ENCODE results near the gene DIPK1C. TPM values are rescaled to one million over a fixed set of nuclear protein-coding genes. Genes with fewer than 3 reads are reported as not detected.

DIPK1C gene
- total RNA-seq, 1 experiment from 2014 or later: not detected

DNA sequence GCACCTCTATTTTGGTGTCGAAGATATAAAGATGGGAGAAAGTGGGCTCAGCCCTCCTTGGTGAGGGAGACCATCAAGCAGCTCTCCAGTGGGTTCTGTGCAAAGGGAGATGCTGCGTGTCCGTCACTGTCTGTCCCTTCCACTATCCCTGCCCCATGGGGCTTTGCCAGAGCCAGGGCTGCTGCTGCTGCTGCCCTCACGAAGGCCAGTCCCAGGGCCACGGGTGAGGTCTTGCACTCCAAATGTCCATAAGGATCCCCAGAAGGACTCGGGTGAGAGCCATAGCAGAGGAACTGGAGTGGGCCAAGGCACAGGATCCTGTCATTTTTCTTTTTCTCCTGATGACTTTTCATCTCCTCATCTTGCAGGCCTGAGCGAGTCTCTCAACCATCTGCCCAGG lies 3.7 kb upstream of the DIPK1C start (continued):
- TF ChIP-seq, protein P1, sequence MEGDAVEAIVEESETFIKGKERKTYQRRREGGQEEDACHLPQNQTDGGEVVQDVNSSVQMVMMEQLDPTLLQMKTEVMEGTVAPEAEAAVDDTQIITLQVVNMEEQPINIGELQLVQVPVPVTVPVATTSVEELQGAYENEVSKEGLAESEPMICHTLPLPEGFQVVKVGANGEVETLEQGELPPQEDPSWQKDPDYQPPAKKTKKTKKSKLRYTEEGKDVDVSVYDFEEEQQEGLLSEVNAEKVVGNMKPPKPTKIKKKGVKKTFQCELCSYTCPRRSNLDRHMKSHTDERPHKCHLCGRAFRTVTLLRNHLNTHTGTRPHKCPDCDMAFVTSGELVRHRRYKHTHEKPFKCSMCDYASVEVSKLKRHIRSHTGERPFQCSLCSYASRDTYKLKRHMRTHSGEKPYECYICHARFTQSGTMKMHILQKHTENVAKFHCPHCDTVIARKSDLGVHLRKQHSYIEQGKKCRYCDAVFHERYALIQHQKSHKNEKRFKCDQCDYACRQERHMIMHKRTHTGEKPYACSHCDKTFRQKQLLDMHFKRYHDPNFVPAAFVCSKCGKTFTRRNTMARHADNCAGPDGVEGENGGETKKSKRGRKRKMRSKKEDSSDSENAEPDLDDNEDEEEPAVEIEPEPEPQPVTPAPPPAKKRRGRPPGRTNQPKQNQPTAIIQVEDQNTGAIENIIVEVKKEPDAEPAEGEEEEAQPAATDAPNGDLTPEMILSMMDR (IDR thresholded peaks at IDR 0.05 in 2 of 3, conservative IDR thresholded peaks at IDR 0.05 in 1 of 3; ENCODE audit: borderline replicate concordance in 1 of 3, insufficient read depth in 1 of 3, low read depth in 2 of 3, low read length in 2 of 3): no peak
- TF ChIP-seq CEBPB (IDR thresholded peaks at IDR 0.05; ENCODE audit: low read depth) (no peak), ELF1 (IDR thresholded peaks at IDR 0.05; ENCODE audit: borderline replicate concordance, low read depth) (no peak), SP1 (IDR thresholded peaks at IDR 0.05; ENCODE audit: low read depth) (no peak), POLR2A (IDR thresholded peaks at IDR 0.05; ENCODE audit: borderline replicate concordance, extremely low read depth, insufficient read depth, insufficient read length) (no peak), SRF (IDR thresholded peaks at IDR 0.05; ENCODE audit: low read depth) (no peak)

DNA sequence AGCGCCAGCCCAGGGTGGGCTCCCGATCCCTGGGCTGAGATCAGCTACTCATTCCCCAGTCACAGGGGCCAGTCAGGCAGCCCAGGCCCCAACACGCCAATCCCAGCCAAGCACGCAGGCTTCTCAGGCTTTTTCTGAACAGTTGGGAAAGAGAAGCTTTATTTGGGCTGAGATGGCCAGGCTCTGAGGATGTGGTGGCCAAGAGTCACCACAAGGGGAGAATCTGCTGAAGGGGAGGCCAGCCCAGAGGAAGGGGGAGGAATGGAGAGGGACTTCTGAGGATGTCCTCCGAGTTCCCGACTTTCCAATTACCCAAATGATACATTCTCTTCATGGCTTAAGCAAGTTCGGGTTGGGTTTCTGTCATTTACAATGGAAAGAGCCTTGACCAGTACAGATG lies 2.8 kb upstream of the DIPK1C start:
- H4K20me1 ChIP-seq (ENCODE audit: insufficient read depth): no peaks in the 10 kb centered on the region
- peaks cover 5% of the 10 kb centered on the region; the same call in 1 of the 2 replicates for H3K27me3 ChIP-seq (ENCODE audit: insufficient read depth, low read length)
- BruUV-seq (replicated peaks): no TSS peak
- H3K9me2 ChIP-seq (ENCODE audit: insufficient read depth): no peaks in the 10 kb centered on the region
- no peak overlapping the region for H2AFZ ChIP-seq (ENCODE audit: low read depth, low read length, poor library complexity, severe bottlenecking)
- H3K36me3 ChIP-seq (ENCODE audit: control insufficient read depth in 1 of 2, insufficient read depth in 2 of 2, low read length in 2 of 2): no peaks in the 10 kb centered on the region
- CTCF ChIA-PET: no interaction called here
- no peak overlapping the region for H3K4me2 ChIP-seq (ENCODE audit: low read length)
- H3K9ac ChIP-seq (ENCODE audit: low read length): no peak overlapping the region
- H3K4me3 ChIP-seq (replicated peaks in 1 of 2; ENCODE audit: low read depth in 1 of 2, low read length in 2 of 2): no peak overlapping the region
- no peak overlapping the region for H3K27ac ChIP-seq (ENCODE audit: low read depth, low read length)
- TF ChIP-seq, protein P1 (IDR thresholded peaks at IDR 0.05 in 2 of 3, conservative IDR thresholded peaks at IDR 0.05 in 1 of 3; ENCODE audit: borderline replicate concordance in 1 of 3, insufficient read depth in 1 of 3, low read depth in 2 of 3, low read length in 2 of 3): peak in 2 of 3 experiments; percentile 33 to 47; a peak in 3 of 6 replicates
- TF ChIP-seq CBX3 (IDR thresholded peaks at IDR 0.05; ENCODE audit: low read depth): no peak
- TF ChIP-seq POLR2A (IDR thresholded peaks at IDR 0.05; ENCODE audit: borderline replicate concordance, extremely low read depth, insufficient read depth, insufficient read length): no peak
- TF ChIP-seq POLR2AphosphoS5 (IDR thresholded peaks at IDR 0.05; ENCODE audit: low read depth, low read length): no peak
- TF ChIP-seq SP1 (IDR thresholded peaks at IDR 0.05; ENCODE audit: low read depth): no peak
- no peak for TF ChIP-seq RAD21 (IDR thresholded peaks at IDR 0.05; ENCODE audit: low read depth)
- no peaks in the 10 kb centered on the region for H3K79me2 ChIP-seq (ENCODE audit: insufficient read depth, low read length)
- DNase-seq (ENCODE audit: low read depth, low spot score) (no peak), ATAC-seq (peak; percentile 84)
- RAD21 ChIA-PET (ENCODE audit: low non-redundant PET in 1 of 2, low total read pairs in 2 of 2, uncharacterized antibody in 2 of 2, unreplicated experiment in 2 of 2): interaction anchor here in 1 of 2 experiments (0.6 kb wide), 1 partner anchor 121 kb away, joined by 4 read pairs; no protein-coding TSS in a partner anchor
- POLR2A ChIA-PET: no interaction called here
- H3K4me1 ChIP-seq (ENCODE audit: control insufficient read depth in 1 of 2, insufficient read depth in 2 of 2, low read length in 2 of 2): no peaks in the 10 kb centered on the region
- no peaks in the 10 kb centered on the region for H3K9me3 ChIP-seq (ENCODE audit: control insufficient read depth in 1 of 2, insufficient read depth in 1 of 2, low read depth in 1 of 2, low read length in 2 of 2)
- intact Hi-C loops (cut with micrococcal nuclease): no loop called here
